K562 (cell line): ENCODE results near the gene GFI1. TPM values are rescaled to one million over a fixed set of nuclear protein-coding genes. Genes with fewer than 3 reads are reported as not detected.
A peak's percentile ranks its signal among the peaks of the same experiment; 100 is the strongest.

ENCODE experiments used
- ARID1B ChIP-seq: fragments of 450-650 bp; IDR thresholded peaks from 2 replicates; pipeline ENCODE4 v1.6.1; 2016; ENCODE audit warnings: antibody characterized with exemption, mild to moderate bottlenecking, inconsistent platforms
- ASH1L ChIP-seq: fragments of 450-650 bp; IDR thresholded peaks from 2 replicates; pipeline ENCODE4 v1.6.1; 2018; ENCODE audit warnings: borderline replicate concordance, mild to moderate bottlenecking, low read depth; ENCODE audit not compliant: partially characterized antibody
- ATF6 ChIP-seq: sonication (generic); formaldehyde crosslinking; IDR thresholded peaks from 2 replicates; pipeline ENCODE4 v1.4.0; 2020; ENCODE audit warnings: mild to moderate bottlenecking, missing genetic modification reagents
- CREB3 ChIP-seq: fragments of 450-650 bp; conservative IDR thresholded peaks from 2 replicates; pipeline ENCODE4 v1.6.1; 2016; ENCODE audit warnings: missing genetic modification characterization, low read depth, mild to moderate bottlenecking, missing compliant biosample characterization, moderate library complexity
- CSDE1 ChIP-seq, 2 experiments: fragments of 450-650 bp; IDR thresholded peaks; 2 replicates each; pipeline ENCODE4 v1.6.1; 2016; ENCODE audit warnings: mild to moderate bottlenecking in 1 of 2
- HMBOX1 ChIP-seq: sonication (generic); IDR thresholded peaks from 2 replicates; pipeline ENCODE4 v1.6.1; 2016
- HMGN3 ChIP-seq: IDR thresholded peaks from 2 replicates; pipeline ENCODE4 v1.6.1; 2011; ENCODE audit warnings: borderline replicate concordance, low read depth, mild to moderate bottlenecking, mixed read lengths, low read length; ENCODE audit not compliant: insufficient read length; ENCODE audit errors: extremely low read depth
- MEIS2 ChIP-seq: fragments of 450-650 bp; IDR thresholded peaks from 2 replicates; pipeline ENCODE4 v1.6.1; 2014; ENCODE audit warnings: mild to moderate bottlenecking; ENCODE audit not compliant: partially characterized antibody
- NR1H2 ChIP-seq: sonication (generic); formaldehyde crosslinking; IDR thresholded peaks from 2 replicates; pipeline ENCODE4 v1.4.0; 2020; ENCODE audit warnings: mild to moderate bottlenecking, missing genetic modification reagents
- SIN3B ChIP-seq: fragments of 450-650 bp; IDR thresholded peaks from 2 replicates; pipeline ENCODE4 v1.6.1; 2017; ENCODE audit warnings: low read depth, mild to moderate bottlenecking, moderate library complexity
- ZFP36 ChIP-seq: fragments of 150-350 bp; IDR thresholded peaks from 2 replicates; pipeline ENCODE4 v1.6.1; 2018; ENCODE audit warnings: low read length, low read depth; ENCODE audit not compliant: partially characterized antibody
- polyA plus RNA-seq, 8 experiments: library from polyadenylated mRNA; depleted of rRNA in 4 of 8; stranded (reverse) in 5 of 8; unstranded in 3 of 8; fragments of >200 nt; fragmentation: Nextera tagmentation in 2 of 8; fragmentation: Illumina TruSeq in 1 of 8; extraction: Ambion mirVana in 2 of 8; extraction: Trizol in 1 of 8; gene quantifications; 2 replicates each; pipeline versions ENCODE4 v1.2.1 to v1.2.3, GENCODE V29; 2011 to 2014; ENCODE audit warnings: inconsistent platforms in 1 of 8, missing spikeins in 1 of 8
- total RNA-seq, 7 experiments: library from RNA; depleted of rRNA in 6 of 7; stranded (reverse); fragments of >200 nt in 6 of 7; fragmentation: Illumina TruSeq in 2 of 7; extraction: Trizol in 2 of 7; gene quantifications; 2 replicates each; pipeline versions ENCODE4 v1.2.1 to v1.2.3, GENCODE V29; 2011 to 2021; ENCODE audit warnings: low replicate concordance in 1 of 7
- TF ChIP-seq, protein P1 (sequence below): fragments of 450-650 bp; formaldehyde crosslinking; IDR thresholded peaks from 2 replicates; pipeline ENCODE4 v1.4.0; 2020; ENCODE audit warnings: mild to moderate bottlenecking, moderate library complexity
- TF ChIP-seq, protein P2 (sequence below): fragments of 250-450 bp; sonication (Bioruptor Pico); IDR thresholded peaks from 2 replicates; pipeline ENCODE4 v1.8.0; 2022; ENCODE audit warnings: inconsistent platforms, mild to moderate bottlenecking, moderate library complexity, borderline replicate concordance
- TF ChIP-seq, protein P3 (sequence below): sonication (generic); formaldehyde crosslinking; IDR thresholded peaks from 2 replicates; pipeline ENCODE4 v1.8.1; 2023; ENCODE audit warnings: mild to moderate bottlenecking, missing genetic modification reagents

Gene GFI1
- total and polyA plus RNA-seq, 9 of the 15 experiments (the other 6 are each of a cell fraction or from before 2014, with no cell fraction given): 0.07 to 0.93 (median 0.46) TPM

- TF ChIP-seq ATF6 (CRISPR knock-in tag): 0 out of 2 replicates have a peak, but pooled peaks have one; percentile 34
- no peak for TF ChIP-seq CSDE1 (IDR thresholded peaks at IDR 0.05)
- no peak for TF ChIP-seq MEIS2
- no peak for TF ChIP-seq HMBOX1
- TF ChIP-seq ARID1B: no peak
- TF ChIP-seq, protein P1, sequence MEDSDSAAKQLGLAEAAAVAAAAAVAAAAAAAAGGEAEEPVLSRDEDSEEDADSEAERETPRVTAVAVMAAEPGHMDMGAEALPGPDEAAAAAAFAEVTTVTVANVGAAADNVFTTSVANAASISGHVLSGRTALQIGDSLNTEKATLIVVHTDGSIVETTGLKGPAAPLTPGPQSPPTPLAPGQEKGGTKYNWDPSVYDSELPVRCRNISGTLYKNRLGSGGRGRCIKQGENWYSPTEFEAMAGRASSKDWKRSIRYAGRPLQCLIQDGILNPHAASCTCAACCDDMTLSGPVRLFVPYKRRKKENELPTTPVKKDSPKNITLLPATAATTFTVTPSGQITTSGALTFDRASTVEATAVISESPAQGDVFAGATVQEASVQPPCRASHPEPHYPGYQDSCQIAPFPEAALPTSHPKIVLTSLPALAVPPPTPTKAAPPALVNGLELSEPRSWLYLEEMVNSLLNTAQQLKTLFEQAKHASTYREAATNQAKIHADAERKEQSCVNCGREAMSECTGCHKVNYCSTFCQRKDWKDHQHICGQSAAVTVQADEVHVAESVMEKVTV (CRISPR knock-in tag): no peak
- TF ChIP-seq, protein P2, sequence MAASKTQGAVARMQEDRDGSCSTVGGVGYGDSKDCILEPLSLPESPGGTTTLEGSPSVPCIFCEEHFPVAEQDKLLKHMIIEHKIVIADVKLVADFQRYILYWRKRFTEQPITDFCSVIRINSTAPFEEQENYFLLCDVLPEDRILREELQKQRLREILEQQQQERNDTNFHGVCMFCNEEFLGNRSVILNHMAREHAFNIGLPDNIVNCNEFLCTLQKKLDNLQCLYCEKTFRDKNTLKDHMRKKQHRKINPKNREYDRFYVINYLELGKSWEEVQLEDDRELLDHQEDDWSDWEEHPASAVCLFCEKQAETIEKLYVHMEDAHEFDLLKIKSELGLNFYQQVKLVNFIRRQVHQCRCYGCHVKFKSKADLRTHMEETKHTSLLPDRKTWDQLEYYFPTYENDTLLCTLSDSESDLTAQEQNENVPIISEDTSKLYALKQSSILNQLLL (CRISPR knock-in tag): no peak
- no peak for TF ChIP-seq SIN3B
- 0 out of 2 replicates have a peak, but pooled peaks have one; percentile 60 for TF ChIP-seq NR1H2 (CRISPR knock-in tag)
- TF ChIP-seq HMGN3: peak; percentile 21
- no peak for TF ChIP-seq CREB3 (tag)
- no peak for TF ChIP-seq ZFP36
- TF ChIP-seq, protein P3, sequence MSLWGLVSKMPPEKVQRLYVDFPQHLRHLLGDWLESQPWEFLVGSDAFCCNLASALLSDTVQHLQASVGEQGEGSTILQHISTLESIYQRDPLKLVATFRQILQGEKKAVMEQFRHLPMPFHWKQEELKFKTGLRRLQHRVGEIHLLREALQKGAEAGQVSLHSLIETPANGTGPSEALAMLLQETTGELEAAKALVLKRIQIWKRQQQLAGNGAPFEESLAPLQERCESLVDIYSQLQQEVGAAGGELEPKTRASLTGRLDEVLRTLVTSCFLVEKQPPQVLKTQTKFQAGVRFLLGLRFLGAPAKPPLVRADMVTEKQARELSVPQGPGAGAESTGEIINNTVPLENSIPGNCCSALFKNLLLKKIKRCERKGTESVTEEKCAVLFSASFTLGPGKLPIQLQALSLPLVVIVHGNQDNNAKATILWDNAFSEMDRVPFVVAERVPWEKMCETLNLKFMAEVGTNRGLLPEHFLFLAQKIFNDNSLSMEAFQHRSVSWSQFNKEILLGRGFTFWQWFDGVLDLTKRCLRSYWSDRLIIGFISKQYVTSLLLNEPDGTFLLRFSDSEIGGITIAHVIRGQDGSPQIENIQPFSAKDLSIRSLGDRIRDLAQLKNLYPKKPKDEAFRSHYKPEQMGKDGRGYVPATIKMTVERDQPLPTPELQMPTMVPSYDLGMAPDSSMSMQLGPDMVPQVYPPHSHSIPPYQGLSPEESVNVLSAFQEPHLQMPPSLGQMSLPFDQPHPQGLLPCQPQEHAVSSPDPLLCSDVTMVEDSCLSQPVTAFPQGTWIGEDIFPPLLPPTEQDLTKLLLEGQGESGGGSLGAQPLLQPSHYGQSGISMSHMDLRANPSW: no peak
- TF ChIP-seq ASH1L: no peak
Measured at GRCh38 chr1:92484472-92485380, 2.0 kb downstream of the GFI1 start (continued).
